Loucy (cell line): ENCODE measurements around the gene OPA3.

Experiments used
- EZH2phosphoT487 ChIP-seq: fragments of 200-600 bp; IDR thresholded peaks from 2 replicates; pipeline ENCODE4 v1.6.1; 2018; ENCODE audit warnings: antibody characterized with exemption, mild to moderate bottlenecking, moderate library complexity, borderline replicate concordance
- TF ChIP-seq, protein P1 (sequence below): fragments of 200-600 bp; sonication (generic); conservative IDR thresholded peaks from 2 replicates; pipeline ENCODE4 v1.5.1; 2014; ENCODE audit warnings: mild to moderate bottlenecking, antibody characterized with exemption, low read length

DNA sequence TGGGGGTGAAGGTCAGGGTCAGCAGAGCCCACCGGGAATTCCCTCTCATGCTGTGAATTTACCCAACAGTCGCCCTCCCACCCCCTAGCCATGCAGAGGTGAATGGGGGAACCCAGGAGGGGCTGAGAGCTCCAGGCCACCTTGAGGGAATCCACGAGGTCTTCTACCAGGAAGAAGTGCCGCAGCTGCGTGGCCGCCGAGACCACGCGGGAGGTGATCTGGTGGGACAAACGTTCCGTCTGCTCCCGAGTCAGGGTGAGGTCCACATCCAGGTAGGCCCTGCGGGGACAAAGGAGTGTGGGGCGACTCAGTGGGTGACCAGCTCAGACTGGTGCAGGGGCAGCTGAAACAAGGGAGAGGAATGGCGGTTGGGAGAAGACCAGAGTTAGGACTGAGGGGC is 95.9 kb downstream of the OPA3 start:
- TF ChIP-seq, protein P1, sequence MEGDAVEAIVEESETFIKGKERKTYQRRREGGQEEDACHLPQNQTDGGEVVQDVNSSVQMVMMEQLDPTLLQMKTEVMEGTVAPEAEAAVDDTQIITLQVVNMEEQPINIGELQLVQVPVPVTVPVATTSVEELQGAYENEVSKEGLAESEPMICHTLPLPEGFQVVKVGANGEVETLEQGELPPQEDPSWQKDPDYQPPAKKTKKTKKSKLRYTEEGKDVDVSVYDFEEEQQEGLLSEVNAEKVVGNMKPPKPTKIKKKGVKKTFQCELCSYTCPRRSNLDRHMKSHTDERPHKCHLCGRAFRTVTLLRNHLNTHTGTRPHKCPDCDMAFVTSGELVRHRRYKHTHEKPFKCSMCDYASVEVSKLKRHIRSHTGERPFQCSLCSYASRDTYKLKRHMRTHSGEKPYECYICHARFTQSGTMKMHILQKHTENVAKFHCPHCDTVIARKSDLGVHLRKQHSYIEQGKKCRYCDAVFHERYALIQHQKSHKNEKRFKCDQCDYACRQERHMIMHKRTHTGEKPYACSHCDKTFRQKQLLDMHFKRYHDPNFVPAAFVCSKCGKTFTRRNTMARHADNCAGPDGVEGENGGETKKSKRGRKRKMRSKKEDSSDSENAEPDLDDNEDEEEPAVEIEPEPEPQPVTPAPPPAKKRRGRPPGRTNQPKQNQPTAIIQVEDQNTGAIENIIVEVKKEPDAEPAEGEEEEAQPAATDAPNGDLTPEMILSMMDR, result no peak
- no peak for TF ChIP-seq EZH2phosphoT487
